ENCODE data around the gene ATP5MG.
"Not testable (repeated sequence)": the region's sequence is repeated elsewhere in the genome, so short reads cannot be mapped to it uniquely, and the experiment has no call there.

Gene ATP5MG, protein sequence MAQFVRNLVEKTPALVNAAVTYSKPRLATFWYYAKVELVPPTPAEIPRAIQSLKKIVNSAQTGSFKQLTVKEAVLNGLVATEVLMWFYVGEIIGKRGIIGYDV

GRCh38 chr11:118401151-118401879 is at the start of gene ATP5MG:
Gene ATP5MG (plus strand): TSS chr11:118401606. CDS start chr11:118401666, 60 bp downstream.
- peak; percentile 88 to 89 for DNase-seq

- DNase-seq: peak in 1 of 2 experiments; percentile 4
These were observed 48.2 kb upstream of the ATP5MG start for GRCh38 chr11:118353084-118353710.

- DNase-seq: no peak
These were observed 43.3 kb upstream of the ATP5MG start for GRCh38 chr11:118358071-118358470.

GRCh38 chr11:118359295-118359958 is 42.0 kb upstream of the ATP5MG start, which contains the start of gene UBE4A:
Gene UBE4A (plus strand): TSS chr11:118359600. CDS start chr11:118365081, 5,481 bp downstream.
- DNase-seq: peak; percentile 92 to 94

GRCh38 chr11:118364956-118365615 is 36.3 kb upstream of the ATP5MG start:
- no peak for DNase-seq

DNA sequence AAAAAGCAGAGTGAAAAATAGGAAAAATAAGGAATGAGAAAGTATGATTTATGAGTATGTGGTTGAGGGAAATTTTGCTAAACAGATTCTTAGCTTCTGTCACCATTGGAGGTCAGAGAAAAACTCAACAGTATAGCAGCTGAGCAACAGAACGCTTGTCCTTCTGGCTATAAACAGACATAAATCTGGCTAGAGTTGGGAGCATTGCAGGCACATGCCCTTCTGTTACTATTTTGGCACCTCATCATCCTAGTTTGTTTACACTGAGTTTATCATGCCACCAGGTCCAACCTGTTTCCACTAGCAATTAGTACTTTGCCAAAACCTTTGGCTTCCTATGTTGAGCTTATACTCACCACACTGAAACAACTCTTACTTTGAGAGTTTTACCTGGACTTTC is 35.1 kb upstream of the ATP5MG start:
- DNase-seq: no peak

- no peak for DNase-seq
These were observed 30.6 kb upstream of the ATP5MG start for GRCh38 chr11:118370774-118371173.

- no peak for DNase-seq
These were observed 28.1 kb upstream of the ATP5MG start for GRCh38 chr11:118373263-118373662.

DNA sequence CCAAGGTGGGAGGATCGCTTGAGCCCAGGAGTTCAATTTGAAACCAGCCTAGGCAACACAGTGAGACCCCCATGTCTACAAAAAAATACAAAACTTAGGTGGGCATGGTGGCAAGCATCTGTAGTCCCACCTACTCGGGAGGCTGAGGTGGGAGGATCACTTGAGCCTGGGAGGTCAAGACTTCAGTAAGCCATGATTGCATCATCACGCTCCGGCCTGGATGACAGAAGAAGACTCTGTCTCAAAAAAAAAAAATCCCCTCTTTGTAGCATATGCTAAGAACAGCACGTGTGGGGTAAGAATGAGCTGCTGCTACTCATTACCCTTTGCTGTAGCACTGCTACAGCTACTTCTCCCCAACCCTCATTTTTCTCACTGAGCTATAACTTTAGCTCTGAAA is 27.5 kb upstream of the ATP5MG start:
- no peak for DNase-seq

- no peak for DNase-seq
These were observed 26.7 kb upstream of the ATP5MG start for GRCh38 chr11:118374729-118375128.

DNA sequence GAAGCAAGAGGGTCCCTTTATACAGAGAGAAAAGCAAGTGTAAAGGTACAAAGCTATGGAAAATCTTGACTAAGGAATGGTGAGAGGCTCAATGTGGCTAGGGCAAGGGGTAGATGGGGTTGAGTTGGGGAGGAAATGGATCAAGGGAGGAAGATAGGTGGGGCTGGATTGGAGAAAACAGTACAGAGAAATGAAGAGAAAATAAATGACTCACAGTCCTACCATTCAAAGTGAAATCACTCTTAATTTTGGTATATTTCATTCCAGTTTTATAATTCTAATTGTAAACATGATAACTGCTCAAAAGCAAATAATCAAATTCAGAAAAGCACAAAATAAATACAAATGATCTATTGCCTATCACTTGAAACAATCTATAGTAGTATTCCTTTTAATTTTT is 25.4 kb upstream of the ATP5MG start:
- no peak for DNase-seq

- peak in 1 of 2 experiments; percentile 16 for DNase-seq
These were observed 21.9 kb upstream of the ATP5MG start for GRCh38 chr11:118379497-118379896.

DNA sequence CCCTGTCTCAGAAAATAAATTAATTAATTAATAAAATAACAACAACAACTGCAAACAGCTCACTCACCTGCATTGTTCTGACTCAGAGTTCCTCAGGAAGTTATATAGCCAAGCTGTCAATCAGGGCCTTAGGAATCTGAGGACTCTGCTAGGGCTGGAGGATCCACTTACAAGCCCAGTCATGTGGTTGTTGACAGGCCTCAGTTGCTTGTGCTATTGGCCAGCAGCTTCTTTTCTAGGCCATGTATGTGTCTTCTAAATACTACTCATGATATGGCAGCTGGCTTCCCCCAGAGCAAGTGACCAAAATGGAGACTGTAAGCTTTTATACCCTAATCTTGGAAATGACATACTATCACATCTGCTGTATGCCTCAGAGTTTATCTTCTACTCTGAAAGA is 20.8 kb upstream of the ATP5MG start:
- DNase-seq: no peak

DNA sequence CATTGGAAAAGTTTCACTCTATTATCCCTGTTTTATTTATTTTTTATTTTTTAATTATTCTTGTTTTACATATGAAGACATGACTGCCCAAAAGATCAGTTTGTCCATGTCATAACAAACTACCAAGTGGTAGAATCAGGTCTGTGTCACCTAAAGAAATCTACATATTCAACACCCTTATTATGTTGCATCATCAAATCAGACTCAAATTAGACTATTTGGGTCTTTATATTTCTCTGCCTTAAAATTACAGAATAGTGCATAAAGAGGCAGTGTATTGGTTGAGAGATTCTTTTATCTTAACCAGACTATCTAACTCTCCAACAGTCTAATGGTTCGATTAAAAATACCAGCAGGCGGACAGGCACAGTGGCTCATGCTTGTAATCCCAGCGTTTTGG is 18.5 kb upstream of the ATP5MG start:
- no peak for DNase-seq

DNA sequence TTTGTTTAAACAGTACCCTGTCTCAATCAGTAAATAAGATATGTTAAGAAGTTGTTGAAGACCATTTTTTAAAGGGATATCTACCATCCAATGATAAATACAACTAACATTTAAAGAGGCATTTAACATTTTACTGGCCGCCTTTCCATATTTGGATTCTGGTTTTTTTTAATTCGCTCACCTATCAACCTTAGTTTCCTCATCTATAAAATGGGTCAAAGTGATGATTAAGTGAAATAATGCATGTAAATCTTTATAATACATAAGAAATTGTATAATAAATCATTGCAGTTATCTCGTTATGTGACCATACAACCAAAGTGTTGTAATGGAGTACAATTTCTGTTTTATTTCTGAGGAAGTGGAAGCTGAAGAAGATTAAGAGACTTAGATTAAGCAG is 17.7 kb upstream of the ATP5MG start:
- no peak for DNase-seq

DNA sequence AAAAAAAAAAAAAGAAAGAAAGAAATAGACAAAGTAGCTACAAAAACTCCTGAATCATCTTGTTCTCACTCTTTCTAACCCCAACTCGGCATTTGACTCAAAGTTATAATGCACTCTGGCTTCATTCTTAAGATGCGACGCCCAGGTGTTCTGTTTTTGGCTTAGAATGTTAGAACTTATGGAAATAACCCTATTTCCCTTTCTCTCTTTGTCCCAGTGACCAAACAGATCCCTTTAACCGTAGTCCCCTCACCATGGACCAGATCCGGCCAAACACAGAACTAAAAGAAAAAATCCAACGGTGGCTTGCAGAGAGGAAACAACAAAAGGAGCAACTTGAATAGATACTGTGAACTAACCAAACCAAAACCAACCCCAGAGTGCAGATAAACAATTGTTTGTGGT is 5.3 kb upstream of the ATP5MG start:
- DNase-seq: no peak

DNA sequence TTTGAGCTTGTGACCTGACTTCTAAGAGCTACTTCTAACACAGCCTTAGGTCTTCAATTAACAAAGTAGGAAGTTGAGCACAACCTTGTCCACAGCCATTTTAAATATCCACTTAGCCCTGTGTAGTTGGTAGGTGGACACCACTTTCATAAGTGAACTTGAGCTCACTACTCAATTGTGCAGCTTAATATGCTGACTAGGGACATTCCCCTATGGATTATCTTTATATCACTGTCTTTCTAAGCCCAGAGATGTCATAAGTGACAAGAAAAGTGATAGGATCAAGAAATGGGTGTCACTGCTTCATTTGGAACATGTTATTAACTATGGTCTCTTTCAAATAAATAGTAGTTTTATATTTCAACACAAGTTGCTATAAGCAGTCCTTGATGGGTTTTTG is 4.0 kb upstream of the ATP5MG start:
- no peak for DNase-seq

DNA sequence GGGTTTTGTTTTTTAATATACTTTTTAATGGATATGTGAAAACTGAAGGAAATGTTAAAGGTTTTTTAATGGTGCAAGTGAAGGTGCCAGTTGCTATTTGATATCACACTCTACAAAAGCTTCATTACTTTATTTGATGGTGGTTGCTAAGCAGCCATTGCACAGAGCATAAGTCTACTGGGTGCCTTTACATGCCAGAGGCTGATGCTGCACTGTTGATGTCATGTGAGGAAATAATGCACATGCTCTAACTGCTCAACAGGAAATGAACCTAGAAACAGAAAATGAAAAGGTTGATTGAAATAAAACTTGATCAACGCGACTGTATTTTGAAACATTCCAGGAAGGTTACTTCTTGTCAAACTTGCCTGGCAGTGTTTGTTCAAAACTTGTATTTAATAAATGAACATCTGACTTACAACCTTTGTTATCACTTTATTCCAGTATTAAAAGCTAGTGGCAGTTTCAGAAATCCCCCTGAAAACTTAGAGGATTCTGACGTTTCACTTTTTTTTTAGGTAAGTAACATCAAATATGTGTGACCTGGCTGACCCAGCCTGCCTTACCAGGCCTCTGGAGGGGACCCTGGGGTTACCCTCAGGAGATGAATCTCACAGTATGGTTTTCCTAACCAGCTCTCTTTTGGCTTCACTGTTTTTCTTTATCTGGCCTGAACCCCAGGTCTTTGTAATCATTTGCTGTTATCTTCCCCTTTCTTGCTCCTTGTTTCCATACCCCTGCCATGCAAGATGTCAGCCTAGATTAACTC is 2.4 kb upstream of the ATP5MG start:
- DNase-seq: no peak

DNA sequence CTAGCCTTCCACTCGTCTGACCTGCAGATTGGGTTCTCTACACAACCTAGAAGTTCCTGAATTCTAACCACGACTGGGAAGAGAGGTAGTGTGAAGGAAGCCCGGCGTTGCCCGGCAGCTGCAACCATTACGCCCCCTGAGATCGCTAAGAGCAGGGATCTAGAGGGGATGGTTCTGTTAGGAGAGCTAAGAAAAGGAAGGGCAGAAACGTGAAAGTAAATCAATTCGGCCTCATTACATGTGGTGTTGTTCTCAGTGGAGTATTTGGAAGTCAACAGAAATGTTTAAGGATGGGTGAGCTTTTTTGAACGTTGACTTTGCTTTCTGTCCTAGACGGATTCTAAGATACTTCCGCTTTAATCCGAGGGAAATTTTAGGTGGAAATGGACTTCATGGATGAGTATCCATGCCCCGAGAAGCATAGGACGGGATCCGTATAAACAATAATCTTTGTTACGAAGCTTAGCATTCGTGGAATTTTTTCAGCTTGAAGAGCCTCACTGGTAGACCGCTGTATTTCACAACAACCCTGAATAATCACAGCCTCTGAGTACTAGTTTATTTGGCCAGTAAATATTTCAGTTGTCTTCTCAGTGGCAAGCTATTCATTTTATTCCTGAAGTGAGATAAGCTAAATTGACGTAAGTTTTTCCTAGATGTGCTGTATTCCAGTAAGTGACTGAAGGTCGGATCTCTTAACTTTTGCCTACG is 629 bp downstream of the ATP5MG start:
- DNase-seq: peak in 1 of 2 experiments; percentile 25

DNA sequence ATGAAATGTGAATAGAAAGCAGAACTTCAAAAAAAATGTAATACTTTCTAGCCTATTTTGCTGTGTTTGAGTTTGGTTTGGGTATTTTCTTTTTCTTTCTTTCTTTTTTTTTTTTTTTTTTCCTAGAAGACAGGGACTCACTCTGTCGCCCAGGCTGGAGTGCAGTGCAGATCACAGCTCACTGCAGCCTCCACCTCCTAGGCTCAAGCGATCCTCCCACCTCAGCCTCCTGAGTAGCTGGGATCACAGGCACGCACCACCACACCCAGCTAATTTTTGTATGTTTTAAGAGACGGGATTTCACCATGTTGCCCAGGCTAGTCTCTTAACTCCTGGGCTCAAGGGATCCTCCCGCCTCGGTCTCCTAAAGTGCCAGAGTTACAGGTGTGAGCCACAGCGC is 1.2 kb downstream of the ATP5MG start:
- DNase-seq: not testable (repeated sequence)

DNA sequence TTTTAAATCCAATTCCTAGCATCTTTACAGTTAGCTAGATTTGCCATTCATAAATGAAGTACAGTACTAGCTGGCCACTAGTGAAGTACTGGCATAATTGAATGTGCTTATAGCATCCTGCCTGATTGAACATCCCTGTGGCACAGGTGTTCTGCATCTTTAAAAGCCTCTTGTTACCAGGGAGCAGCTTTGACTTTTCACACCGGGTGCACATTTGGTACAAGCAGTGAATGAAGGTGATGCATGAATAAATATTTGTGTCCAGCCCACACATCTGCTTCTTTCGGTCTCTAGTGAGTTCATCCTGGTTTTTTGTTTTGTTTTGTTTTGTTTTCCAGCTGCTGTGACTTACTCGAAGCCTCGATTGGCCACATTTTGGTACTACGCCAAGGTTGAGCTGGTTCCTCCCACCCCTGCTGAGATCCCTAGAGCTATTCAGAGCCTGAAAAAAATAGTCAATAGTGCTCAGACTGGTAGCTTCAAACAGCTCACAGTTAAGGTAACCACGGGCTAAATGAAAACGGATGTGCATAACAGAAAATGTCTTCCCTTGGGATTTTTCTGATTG is 5.3 kb downstream of the ATP5MG start:
- no peak for DNase-seq

Measured in NCI-H524 (cell line).